Panc1 (cell line): ENCODE data around the gene ZNF212. TPM values are rescaled to one million over a fixed set of nuclear protein-coding genes. Genes with fewer than 3 reads are reported as not detected.

Experiments
- ATAC-seq: fragments of 200-7000 bp; cut with Tn5 transposase; 2 replicates; pipeline ENCODE4 v1.9.1; 2020; ENCODE audit warnings: mild to moderate bottlenecking, moderate library complexity
- BruUV-seq: library from RNA; stranded (reverse); fragments of 400-500 nt; replicated peaks from 2 replicates; lab custom pipeline; 2021; lab: Mats Ljungman, UMichigan
- CTCF ChIA-PET: fragments of 300-600 bp; sonication (Branson Sonifier 250); formaldehyde crosslinking; loops from one replicate; lab custom pipeline; 2022; ENCODE audit warnings: antibody characterized with exemption; lab: Charles Lee
- POLR2A ChIA-PET: fragments of 300-600 bp; sonication (Branson Sonifier 250); formaldehyde crosslinking; loops from one replicate; lab custom pipeline; 2022; ENCODE audit warnings: antibody characterized with exemption; lab: Charles Lee
- DNase-seq: peaks from one replicate; pipeline ENCODE4 v3.0.0-alpha.2; 2010; ENCODE audit warnings: low read depth, low spot score
- H3K27ac ChIP-seq: 2 replicates; pipeline ENCODE4 v1.5.1; 2011; ENCODE audit warnings: mild to moderate bottlenecking, low read length, inconsistent platforms
- H3K27me3 ChIP-seq: fragments of 200-500 bp; sonication (Bioruptor generic); 2 replicates; pipeline ENCODE4 v1.6.0; 2014; ENCODE audit warnings: low read length, inconsistent platforms; ENCODE audit not compliant: control insufficient read depth, insufficient read depth
- H3K36me3 ChIP-seq: fragments of 200-500 bp; sonication (Bioruptor generic); 2 replicates; pipeline ENCODE4 v1.5.1; 2014; ENCODE audit warnings: inconsistent platforms, mild to moderate bottlenecking, low read length, moderate library complexity; ENCODE audit not compliant: control insufficient read depth, insufficient read depth
- H3K4me1 ChIP-seq: 2 replicates; pipeline ENCODE4 v1.5.1; 2011; ENCODE audit warnings: inconsistent platforms, mild to moderate bottlenecking, low read length, moderate library complexity; ENCODE audit not compliant: control insufficient read depth, insufficient read depth
- H3K4me3 ChIP-seq, 2 experiments: 2 replicates each; pipeline ENCODE4 v1.5.1; 2011 to 2012; ENCODE audit warnings: low read depth in 2 of 2, low read length in 2 of 2, mild to moderate bottlenecking in 2 of 2, inconsistent platforms in 1 of 2, moderate library complexity in 1 of 2
- H3K9me3 ChIP-seq: fragments of 200-500 bp; sonication (Bioruptor generic); 2 replicates; pipeline ENCODE4 v1.5.1; 2014; ENCODE audit warnings: low read depth, mild to moderate bottlenecking, inconsistent platforms, low read length, moderate library complexity; ENCODE audit not compliant: control insufficient read depth, insufficient read depth
- POLR2AphosphoS5 ChIP-seq: IDR thresholded peaks from 2 replicates; pipeline ENCODE4 v1.6.1; 2012; ENCODE audit warnings: mild to moderate bottlenecking, low read depth, low read length, moderate library complexity
- SIN3A ChIP-seq: IDR thresholded peaks from 2 replicates; pipeline ENCODE4 v1.6.1; 2012; ENCODE audit warnings: low read depth, mild to moderate bottlenecking, low read length, moderate library complexity, borderline replicate concordance; ENCODE audit not compliant: insufficient read depth
- TCF7L2 ChIP-seq: IDR thresholded peaks from 2 replicates; pipeline ENCODE4 v1.6.1; 2011; ENCODE audit warnings: mild to moderate bottlenecking, low read depth, low read length, inconsistent platforms
- in situ Hi-C: cut with HindIII; loops from 2 replicates; pipeline ENCODE4 v1.10.0; 2016; ENCODE audit warnings: low sequenced_read_pairs, low pct_unique_long_range_greater_than_20kb
- intact Hi-C: fragments of 100-400 bp; cut with micrococcal nuclease; formaldehyde crosslinking; loops from one replicate; pipeline ENCODE4 v1.10.0; 2022; ENCODE audit not compliant: unreplicated experiment
- total RNA-seq: library from RNA; stranded (reverse); gene quantifications from one replicate; pipeline ENCODE4 v1.2.1, GENCODE V29; 2021; ENCODE audit not compliant: unreplicated experiment
- TF ChIP-seq, protein P1 (sequence below), 2 experiments: IDR thresholded peaks; 2 replicates each; pipeline ENCODE4 v1.6.1; 2011 to 2012; ENCODE audit warnings: low read depth in 2 of 2, control low read depth in 1 of 2, low read length in 1 of 2, mild to moderate bottlenecking in 1 of 2, moderate library complexity in 1 of 2; ENCODE audit not compliant: insufficient read depth in 1 of 2
- TF ChIP-seq, protein P2 (sequence below): fragments of 450-650 bp; IDR thresholded peaks from 2 replicates; pipeline ENCODE4 v1.5.1; 2017; ENCODE audit warnings: mild to moderate bottlenecking

Gene ZNF212
- total RNA-seq, 1 experiment from 2014 or later: 11.3 TPM

DNA sequence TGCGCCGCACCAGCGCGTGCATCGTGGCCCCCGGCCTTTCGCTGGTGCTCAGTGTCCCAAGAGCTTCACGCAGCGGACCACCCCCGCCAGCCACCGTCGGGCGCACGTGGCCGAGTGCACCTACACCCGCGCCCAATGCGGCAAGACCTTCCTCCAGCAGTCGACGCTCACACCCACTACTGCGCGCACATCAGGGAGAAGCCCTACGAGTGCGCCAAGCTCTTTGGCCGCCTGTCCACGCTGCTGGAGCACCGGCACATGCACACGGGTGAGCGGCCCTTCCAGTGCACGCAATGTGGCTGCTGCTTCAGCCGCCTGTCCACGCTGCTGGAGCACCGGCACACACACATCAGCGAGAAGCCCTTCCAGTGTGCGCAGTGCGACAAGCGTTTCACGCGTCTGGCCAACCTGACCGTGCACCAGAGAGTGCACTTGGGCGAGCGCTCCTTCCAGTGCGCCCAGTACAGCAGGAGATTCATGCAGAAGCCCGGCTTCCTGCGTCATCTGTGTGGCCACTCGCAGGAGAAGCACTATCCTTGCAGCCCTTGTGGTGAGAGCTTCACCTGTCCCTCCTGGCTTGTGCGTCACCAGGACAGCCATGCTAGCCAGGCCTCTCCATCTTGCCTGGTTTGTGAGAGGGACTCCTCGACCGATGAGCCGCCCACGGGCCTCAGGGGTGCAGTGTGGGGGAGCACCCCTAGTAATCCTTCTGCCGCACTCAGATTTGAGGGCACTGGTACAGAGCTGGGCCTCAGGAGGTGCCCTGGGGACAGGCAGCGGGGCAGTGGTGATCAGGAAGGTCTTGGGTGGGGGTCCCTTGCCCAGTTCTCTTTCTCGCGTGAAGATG is 55.4 kb downstream of the ZNF212 start:
- Histone ChIP-seq H3K4me3 (no peak overlapping the region), H3K9me3 (no peaks in the 10 kb centered on the region), H3K27ac (no peak overlapping the region), H3K4me1 (no peaks in the 10 kb centered on the region), H3K27me3 (no peaks in the 10 kb centered on the region), H3K36me3 (no peaks in the 10 kb centered on the region)
- no peak for TF ChIP-seq POLR2AphosphoS5
- TF ChIP-seq TCF7L2: no peak
- no peak for TF ChIP-seq SIN3A
- TF ChIP-seq, protein P1, sequence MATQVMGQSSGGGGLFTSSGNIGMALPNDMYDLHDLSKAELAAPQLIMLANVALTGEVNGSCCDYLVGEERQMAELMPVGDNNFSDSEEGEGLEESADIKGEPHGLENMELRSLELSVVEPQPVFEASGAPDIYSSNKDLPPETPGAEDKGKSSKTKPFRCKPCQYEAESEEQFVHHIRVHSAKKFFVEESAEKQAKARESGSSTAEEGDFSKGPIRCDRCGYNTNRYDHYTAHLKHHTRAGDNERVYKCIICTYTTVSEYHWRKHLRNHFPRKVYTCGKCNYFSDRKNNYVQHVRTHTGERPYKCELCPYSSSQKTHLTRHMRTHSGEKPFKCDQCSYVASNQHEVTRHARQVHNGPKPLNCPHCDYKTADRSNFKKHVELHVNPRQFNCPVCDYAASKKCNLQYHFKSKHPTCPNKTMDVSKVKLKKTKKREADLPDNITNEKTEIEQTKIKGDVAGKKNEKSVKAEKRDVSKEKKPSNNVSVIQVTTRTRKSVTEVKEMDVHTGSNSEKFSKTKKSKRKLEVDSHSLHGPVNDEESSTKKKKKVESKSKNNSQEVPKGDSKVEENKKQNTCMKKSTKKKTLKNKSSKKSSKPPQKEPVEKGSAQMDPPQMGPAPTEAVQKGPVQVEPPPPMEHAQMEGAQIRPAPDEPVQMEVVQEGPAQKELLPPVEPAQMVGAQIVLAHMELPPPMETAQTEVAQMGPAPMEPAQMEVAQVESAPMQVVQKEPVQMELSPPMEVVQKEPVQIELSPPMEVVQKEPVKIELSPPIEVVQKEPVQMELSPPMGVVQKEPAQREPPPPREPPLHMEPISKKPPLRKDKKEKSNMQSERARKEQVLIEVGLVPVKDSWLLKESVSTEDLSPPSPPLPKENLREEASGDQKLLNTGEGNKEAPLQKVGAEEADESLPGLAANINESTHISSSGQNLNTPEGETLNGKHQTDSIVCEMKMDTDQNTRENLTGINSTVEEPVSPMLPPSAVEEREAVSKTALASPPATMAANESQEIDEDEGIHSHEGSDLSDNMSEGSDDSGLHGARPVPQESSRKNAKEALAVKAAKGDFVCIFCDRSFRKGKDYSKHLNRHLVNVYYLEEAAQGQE (IDR thresholded peaks at IDR 0.05; ENCODE audit: insufficient read depth in 1 of 2, low read depth in 2 of 2, low read length in 1 of 2): no peak
- TF ChIP-seq, protein P2, sequence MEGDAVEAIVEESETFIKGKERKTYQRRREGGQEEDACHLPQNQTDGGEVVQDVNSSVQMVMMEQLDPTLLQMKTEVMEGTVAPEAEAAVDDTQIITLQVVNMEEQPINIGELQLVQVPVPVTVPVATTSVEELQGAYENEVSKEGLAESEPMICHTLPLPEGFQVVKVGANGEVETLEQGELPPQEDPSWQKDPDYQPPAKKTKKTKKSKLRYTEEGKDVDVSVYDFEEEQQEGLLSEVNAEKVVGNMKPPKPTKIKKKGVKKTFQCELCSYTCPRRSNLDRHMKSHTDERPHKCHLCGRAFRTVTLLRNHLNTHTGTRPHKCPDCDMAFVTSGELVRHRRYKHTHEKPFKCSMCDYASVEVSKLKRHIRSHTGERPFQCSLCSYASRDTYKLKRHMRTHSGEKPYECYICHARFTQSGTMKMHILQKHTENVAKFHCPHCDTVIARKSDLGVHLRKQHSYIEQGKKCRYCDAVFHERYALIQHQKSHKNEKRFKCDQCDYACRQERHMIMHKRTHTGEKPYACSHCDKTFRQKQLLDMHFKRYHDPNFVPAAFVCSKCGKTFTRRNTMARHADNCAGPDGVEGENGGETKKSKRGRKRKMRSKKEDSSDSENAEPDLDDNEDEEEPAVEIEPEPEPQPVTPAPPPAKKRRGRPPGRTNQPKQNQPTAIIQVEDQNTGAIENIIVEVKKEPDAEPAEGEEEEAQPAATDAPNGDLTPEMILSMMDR: no peak
- CTCF ChIA-PET: no interaction called here
- POLR2A ChIA-PET: no interaction called here
- BruUV-seq: no TSS peak
- ATAC-seq (no peak), DNase-seq (no peak)
- in situ Hi-C loops (no loop called here), intact Hi-C loops (no loop called here)

DNA sequence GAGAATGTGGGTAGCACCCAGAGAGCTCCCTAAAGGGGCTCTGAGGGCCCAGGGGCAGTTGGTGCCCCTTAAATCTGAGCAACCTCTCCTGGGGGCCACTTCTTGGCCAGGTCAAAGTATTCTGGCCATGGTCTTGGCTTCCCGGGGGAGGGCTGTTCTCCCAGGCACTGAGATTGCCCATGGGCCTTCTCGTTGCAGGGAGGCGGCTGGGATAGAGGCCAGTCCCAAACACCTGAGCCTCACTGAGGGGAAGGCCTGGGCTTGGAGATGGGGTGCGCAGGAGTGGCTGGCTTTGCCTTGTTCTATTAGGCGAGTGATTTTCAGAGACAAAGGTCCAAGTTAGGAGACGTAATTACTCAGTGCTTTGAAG is 56.0 kb downstream of the ZNF212 start:
- CTCF ChIA-PET: no interaction called here
- intact Hi-C loops (no loop called here), in situ Hi-C loops (no loop called here)
- ATAC-seq: no peak
- H3K4me3 ChIP-seq: no peak overlapping the region
- POLR2A ChIA-PET: no interaction called here
- BruUV-seq: no TSS peak
- H3K9me3 ChIP-seq: no peaks in the 10 kb centered on the region
- no peaks in the 10 kb centered on the region for H3K4me1 ChIP-seq
- DNase-seq: no peak
- no peaks in the 10 kb centered on the region for H3K36me3 ChIP-seq
- no peak overlapping the region for H3K27ac ChIP-seq
- TF ChIP-seq POLR2AphosphoS5 (no peak), TCF7L2 (no peak), SIN3A (no peak)
- TF ChIP-seq, protein P2: no peak
- TF ChIP-seq, protein P1 (IDR thresholded peaks at IDR 0.05; ENCODE audit: insufficient read depth in 1 of 2, low read depth in 2 of 2, low read length in 1 of 2): no peak
- H3K27me3 ChIP-seq: no peaks in the 10 kb centered on the region
